Heart left ventricle (tissue), 16 donors: ENCODE results near the gene SMARCA2. TPM values are rescaled to one million over a fixed set of nuclear protein-coding genes. Genes with fewer than 3 reads are reported as not detected.

Experiments used
- ATAC-seq, 4 donors: fragments of 200-7000 bp; cut with Tn5 transposase; one replicate each; pipeline ENCODE4 v1.9.1; 2020 to 2022; ENCODE audit warnings: moderate library complexity in 4 of 4, mild to moderate bottlenecking in 3 of 4, moderate number of reproducible peaks in 1 of 4
- DNase-seq, 5 donors: peaks; one replicate each; pipeline ENCODE4 v3.0.0-alpha.2; 2020
- H3K27ac ChIP-seq, 12 donors: fragments of 200-600 bp; sonication (generic) in 4 of 12; one replicate each; pipeline versions ENCODE4 v1.5.0 to v1.8.0; 2016 to 2022; ENCODE audit warnings: mild to moderate bottlenecking in 2 of 12
- H3K27me3 ChIP-seq, 9 donors: fragments of 200-600 bp; sonication (generic) in 2 of 9; one replicate each; pipeline versions ENCODE4 v1.5.1 to v1.8.0; 2016 to 2022; ENCODE audit warnings: mild to moderate bottlenecking in 3 of 9
- H3K36me3 ChIP-seq, 9 donors: fragments of 200-600 bp; sonication (generic) in 2 of 9; one replicate each; pipeline versions ENCODE4 v1.5.0 to v1.8.0; 2018 to 2022; ENCODE audit warnings: mild to moderate bottlenecking in 2 of 9
- H3K4me1 ChIP-seq, 12 donors: fragments of 200-600 bp; sonication (generic) in 4 of 12; one replicate each; pipeline versions ENCODE4 v1.5.0 to v1.8.0; 2016 to 2022; ENCODE audit warnings: mild to moderate bottlenecking in 3 of 12
- H3K4me3 ChIP-seq, 12 donors: fragments of 200-600 bp; sonication (generic) in 4 of 12; one replicate each; pipeline versions ENCODE4 v1.5.0 to v1.8.0; 2017 to 2022; ENCODE audit warnings: mild to moderate bottlenecking in 9 of 12, moderate library complexity in 4 of 12
- H3K9me3 ChIP-seq, 12 donors: fragments of 200-600 bp; sonication (generic) in 4 of 12; one replicate each; pipeline versions ENCODE4 v1.5.0 to v1.8.0; 2016 to 2022; ENCODE audit warnings: mild to moderate bottlenecking in 1 of 12
- POLR2A ChIP-seq, 2 donors: fragments of 450-650 bp; IDR thresholded peaks; one replicate each; pipeline ENCODE4 v1.6.1; 2017; ENCODE audit warnings: antibody characterized with exemption in 2 of 2, mild to moderate bottlenecking in 2 of 2, moderate library complexity in 2 of 2
- WGBS, 4 donors: extraction: QIAGEN DNeasy Blood & Tissue Kit in 2 of 4; methylation state at CpG; one replicate each; pipeline versions ENCODE4 v1.1.5 to v1.1.7; 2013 to 2018; 5-methylcytosine and 5-hydroxymethylcytosine counted together
- intact Hi-C, 10 donors: fragments of 100-400 bp; cut with DNase I; formaldehyde crosslinking; loops; one replicate each; pipeline versions ENCODE4 v1.11.1 to v1.14.2; 2022
- polyA plus RNA-seq, 2 donors: library from polyadenylated mRNA; stranded (reverse); fragments of 200-250 nt; gene quantifications; one replicate each; pipeline ENCODE4 v1.2.3, GENCODE V29; 2013
- total RNA-seq, 9 donors: library from RNA; depleted of rRNA in 2 of 9; stranded (reverse); fragments of >200 nt in 2 of 9; fragmentation: NEBNext Ultra II Directional in 3 of 9; extraction: Animal tissue kit (Norgen Biotek cat#: 25700) in 3 of 9; gene quantifications; one replicate each; pipeline versions ENCODE4 v1.1.0 to v1.2.4, GENCODE V29; 2016 to 2023
- TF ChIP-seq, protein P1 (sequence below), 12 donors: fragments of 200-600 bp; sonication (generic) in 4 of 12; IDR thresholded peaks; one replicate each; pipeline versions ENCODE4 v1.5.0 to v1.8.0; 2018 to 2022; ENCODE audit warnings: antibody characterized with exemption in 12 of 12, mild to moderate bottlenecking in 5 of 12
- donor health status: ischemic (EF 13 %, LVEDD 7.1; RV severe dilation, severe dysfunction).
- donor health status: healthy with polysubstance abuse.
- donor health status: DM: no; HTN: yes; CAD: no.
- donor health status: DM: no; HTN: no; CAD: no.
- donor health status: ischemic (EF 25% LVEDD 6.9; RV normal size, moderate dysfunction).
- donor health status: ischemic (EF 25% LVEDD 5.7; RV mildly dilated, moderate dysfunction).
- donor health status: healthy.
- donor health status: DM: yes; HTN: yes; CAD: no.
- donor health status: ischemic (EF 35%, LVEDD 5.7; RV mildly dilated, moderate dysfunction).
- donor health status: nonischemic (EF 11% LVEDD 7.7; RV severe dilation, severe dysfunction).
- donor health status: DM: yes; HTN: yes; CAD: no.
- donor health status: PGD.
- donor health status: ischemic (EF 29% LVEDD 5.4; RV normal size, mild dysfunction).
- donor health status: nonischemic (EF 23%, LVEDD 6.1; RV moderate dilation, normal function).

SMARCA2 gene
- total and polyA plus RNA-seq, 11 donors = 29.3 to 149 (median 103) TPM

DNA sequence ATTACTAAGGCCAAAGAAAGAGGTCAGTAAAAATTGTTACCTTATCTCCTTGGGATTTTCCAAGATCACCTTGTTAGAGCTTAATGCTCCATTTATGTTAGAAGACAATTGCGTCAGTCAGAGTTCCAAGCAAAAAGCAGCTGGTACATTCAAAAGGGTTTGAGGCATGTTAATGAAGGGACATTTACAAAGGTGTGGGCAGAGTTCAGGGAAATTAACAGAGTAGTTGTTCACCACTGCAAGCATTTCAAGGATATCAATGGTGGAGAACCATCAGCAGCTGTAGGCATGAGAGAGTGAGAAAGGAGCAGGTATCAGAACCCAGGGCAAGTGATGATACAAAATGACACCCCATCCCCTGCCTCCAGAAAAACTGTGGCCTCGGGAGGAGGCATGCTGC, 17.0 kb upstream of the SMARCA2 start:
- no peak for ATAC-seq
- intact Hi-C loops = no loop called here
- Histone ChIP-seq H3K27me3 (peaks cover 0 to 3% (median 0%) of the 10 kb centered on the region in 9 donors), H3K9me3 (no peaks in the 10 kb centered on the region), H3K4me3 (no peak overlapping the region), H3K4me1 (no peaks in the 10 kb centered on the region), H3K36me3 (no peaks in the 10 kb centered on the region), H3K27ac (no peak overlapping the region)
- 60 to 79% (median 67%) methylated on average over 2 of the region's 2 CpGs for WGBS, 4 donors
- no peak for TF ChIP-seq POLR2A (IDR thresholded peaks at IDR 0.05)
- TF ChIP-seq, protein P1, sequence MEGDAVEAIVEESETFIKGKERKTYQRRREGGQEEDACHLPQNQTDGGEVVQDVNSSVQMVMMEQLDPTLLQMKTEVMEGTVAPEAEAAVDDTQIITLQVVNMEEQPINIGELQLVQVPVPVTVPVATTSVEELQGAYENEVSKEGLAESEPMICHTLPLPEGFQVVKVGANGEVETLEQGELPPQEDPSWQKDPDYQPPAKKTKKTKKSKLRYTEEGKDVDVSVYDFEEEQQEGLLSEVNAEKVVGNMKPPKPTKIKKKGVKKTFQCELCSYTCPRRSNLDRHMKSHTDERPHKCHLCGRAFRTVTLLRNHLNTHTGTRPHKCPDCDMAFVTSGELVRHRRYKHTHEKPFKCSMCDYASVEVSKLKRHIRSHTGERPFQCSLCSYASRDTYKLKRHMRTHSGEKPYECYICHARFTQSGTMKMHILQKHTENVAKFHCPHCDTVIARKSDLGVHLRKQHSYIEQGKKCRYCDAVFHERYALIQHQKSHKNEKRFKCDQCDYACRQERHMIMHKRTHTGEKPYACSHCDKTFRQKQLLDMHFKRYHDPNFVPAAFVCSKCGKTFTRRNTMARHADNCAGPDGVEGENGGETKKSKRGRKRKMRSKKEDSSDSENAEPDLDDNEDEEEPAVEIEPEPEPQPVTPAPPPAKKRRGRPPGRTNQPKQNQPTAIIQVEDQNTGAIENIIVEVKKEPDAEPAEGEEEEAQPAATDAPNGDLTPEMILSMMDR (IDR thresholded peaks at IDR 0.05) = no peak
- no peak for DNase-seq

DNA sequence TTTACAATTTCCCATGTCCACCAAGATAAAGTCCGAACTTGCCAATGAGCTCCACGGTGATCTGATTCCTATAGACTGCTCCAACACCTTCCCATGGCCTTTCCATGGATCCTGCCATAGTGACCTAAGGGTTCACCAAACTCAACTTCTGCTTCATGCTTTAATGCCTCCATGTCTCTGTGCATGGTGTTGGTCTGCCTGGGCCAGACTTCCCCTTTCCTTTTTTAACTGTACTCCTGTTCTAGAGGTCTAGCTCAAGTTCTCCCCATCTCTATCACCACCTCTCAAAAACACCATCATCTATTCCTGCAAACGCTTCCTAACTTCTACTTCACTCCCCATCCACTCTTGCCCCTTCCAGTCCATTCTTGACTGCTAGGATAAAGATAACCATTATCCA, 14.8 kb upstream of the SMARCA2 start:
- Histone ChIP-seq H3K36me3 (no peaks in the 10 kb centered on the region), H3K4me3 (no peak overlapping the region)
- WGBS, 4 donors = 91 to 98% (median 95%) methylated on average over 3 of the region's 3 CpGs

DNA sequence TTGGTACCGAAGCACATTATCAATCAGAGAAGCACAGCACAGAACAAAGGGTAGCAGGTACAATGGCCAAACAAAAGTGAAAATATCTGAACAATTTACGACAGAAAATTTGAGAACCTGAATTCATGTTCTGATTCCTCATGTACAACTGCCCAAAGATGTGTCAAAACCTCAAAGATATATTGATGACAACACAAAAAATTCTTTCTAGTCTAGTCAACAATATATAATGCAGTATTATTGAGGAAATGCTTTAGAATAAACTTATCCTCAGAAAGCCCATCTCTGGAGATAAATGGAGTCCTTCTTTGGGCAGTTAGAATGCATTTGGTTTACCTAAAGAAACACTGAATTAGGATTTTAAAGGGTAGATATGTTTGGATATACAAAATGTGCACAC, 6.8 kb upstream of the SMARCA2 start:
- H3K9me3 ChIP-seq = no peaks in the 10 kb centered on the region
- no peaks in the 10 kb centered on the region for H3K36me3 ChIP-seq
- peaks cover 0 to 4% (median 0%) of the 10 kb centered on the region in 9 donors for H3K27me3 ChIP-seq
- ATAC-seq = no peak
- TF ChIP-seq, protein P1 (IDR thresholded peaks at IDR 0.05) = no peak
- TF ChIP-seq POLR2A (IDR thresholded peaks at IDR 0.05) = no peak
- no peak for DNase-seq
- no peak overlapping the region for H3K4me3 ChIP-seq
- 89 to 95% (median 93%) methylated on average over 2 of the region's 2 CpGs for WGBS, 4 donors
- intact Hi-C loops = no loop called here
- H3K27ac ChIP-seq = no peak overlapping the region
- H3K4me1 ChIP-seq = peaks cover 0 to 2% (median 0%) of the 10 kb centered on the region in 12 donors

More for the DNA sequence above, 14.8 kb upstream of the SMARCA2 start:
- DNase-seq = no peak
- no peak for ATAC-seq
- TF ChIP-seq POLR2A (IDR thresholded peaks at IDR 0.05) = no peak
- TF ChIP-seq, protein P1 (IDR thresholded peaks at IDR 0.05) = no peak
- intact Hi-C loops = no loop called here
- Histone ChIP-seq H3K27me3 (peaks cover 0 to 3% (median 0%) of the 10 kb centered on the region in 9 donors), H3K27ac (no peak overlapping the region), H3K9me3 (no peaks in the 10 kb centered on the region), H3K4me1 (no peaks in the 10 kb centered on the region)

DNA sequence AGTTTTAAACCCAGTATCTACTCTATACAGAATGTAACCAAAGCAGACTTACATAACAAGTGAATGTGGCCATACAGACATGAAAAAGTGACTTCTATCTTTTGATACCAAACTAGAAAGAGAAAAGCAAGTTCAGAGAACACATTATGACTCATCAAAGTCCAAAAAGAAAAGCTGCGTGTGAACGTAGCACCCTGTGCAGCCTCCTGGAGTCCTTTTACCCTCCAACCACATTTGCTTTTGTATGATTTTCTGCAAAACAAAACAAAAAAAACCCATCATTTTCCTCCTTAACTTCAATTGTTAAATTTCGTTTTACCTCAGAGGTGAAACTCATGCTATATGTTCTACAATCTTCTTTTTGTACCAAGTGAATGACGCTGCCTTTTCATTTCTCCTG, 2.8 kb upstream of the SMARCA2 start:
- TF ChIP-seq POLR2A (IDR thresholded peaks at IDR 0.05) = no peak
- Histone ChIP-seq H3K4me1 (peaks cover 0 to 12% (median 7%) of the 10 kb centered on the region in 12 donors), H3K27ac (no peak overlapping the region), H3K9me3 (no peaks in the 10 kb centered on the region), H3K4me3 (no peak overlapping the region), H3K36me3 (no peaks in the 10 kb centered on the region), H3K27me3 (no peaks in the 10 kb centered on the region)
- no peak for DNase-seq
- WGBS, 4 donors = 91 to 94% (median 92%) methylated on average over 4 of the region's 4 CpGs
- no peak for ATAC-seq
- intact Hi-C loops = loop anchor here in 3 of 10 donors (10.0 kb wide), 2 partner anchors 52 to 832 kb away; partner anchors contain the start of gene PUM3 (in 1 of the 3)
